ENCODE data around the gene MPHOSPH10. TPM values are rescaled to one million over a fixed set of nuclear protein-coding genes. Genes with fewer than 3 reads are reported as not detected.

Gene MPHOSPH10
- total RNA-seq, 6 experiments from 2014 or later: 27.7 to 39.5 (median 36.5) TPM

DNA sequence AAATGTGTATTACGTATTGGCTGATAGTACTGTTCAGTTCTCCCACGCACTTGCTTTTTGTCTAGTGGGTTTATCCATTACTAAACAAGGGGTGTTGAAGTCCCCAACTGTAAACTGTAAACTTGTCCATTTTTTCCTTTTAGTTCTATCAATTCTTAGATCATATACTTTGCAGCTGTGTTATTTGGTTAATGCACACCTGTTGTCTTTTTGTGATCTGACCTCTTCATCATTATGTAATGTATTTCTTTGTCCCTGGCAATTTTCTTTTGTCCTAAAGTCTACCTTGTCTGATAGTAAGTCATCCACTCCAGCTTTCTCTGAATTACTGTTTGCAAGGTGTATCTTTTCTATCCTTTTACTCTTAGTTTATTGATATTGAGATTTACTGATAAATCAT lies 22.3 kb upstream of the MPHOSPH10 start:
- TF ChIP-seq, protein P1, sequence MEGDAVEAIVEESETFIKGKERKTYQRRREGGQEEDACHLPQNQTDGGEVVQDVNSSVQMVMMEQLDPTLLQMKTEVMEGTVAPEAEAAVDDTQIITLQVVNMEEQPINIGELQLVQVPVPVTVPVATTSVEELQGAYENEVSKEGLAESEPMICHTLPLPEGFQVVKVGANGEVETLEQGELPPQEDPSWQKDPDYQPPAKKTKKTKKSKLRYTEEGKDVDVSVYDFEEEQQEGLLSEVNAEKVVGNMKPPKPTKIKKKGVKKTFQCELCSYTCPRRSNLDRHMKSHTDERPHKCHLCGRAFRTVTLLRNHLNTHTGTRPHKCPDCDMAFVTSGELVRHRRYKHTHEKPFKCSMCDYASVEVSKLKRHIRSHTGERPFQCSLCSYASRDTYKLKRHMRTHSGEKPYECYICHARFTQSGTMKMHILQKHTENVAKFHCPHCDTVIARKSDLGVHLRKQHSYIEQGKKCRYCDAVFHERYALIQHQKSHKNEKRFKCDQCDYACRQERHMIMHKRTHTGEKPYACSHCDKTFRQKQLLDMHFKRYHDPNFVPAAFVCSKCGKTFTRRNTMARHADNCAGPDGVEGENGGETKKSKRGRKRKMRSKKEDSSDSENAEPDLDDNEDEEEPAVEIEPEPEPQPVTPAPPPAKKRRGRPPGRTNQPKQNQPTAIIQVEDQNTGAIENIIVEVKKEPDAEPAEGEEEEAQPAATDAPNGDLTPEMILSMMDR (IDR thresholded peaks at IDR 0.05): no peak
- Mint-ChIP-seq H3K36me3 (ENCODE audit: low read depth) (peaks cover 19% of the 10 kb centered on the region), H3K27me3 (ENCODE audit: insufficient read depth) (no peaks in the 10 kb centered on the region), H3K9me3 (peaks cover 18% of the 10 kb centered on the region), H3K4me1 (ENCODE audit: low read depth) (0 out of 2 replicates have a peak, but pooled peaks cover 1% of the 10 kb centered on the region), H3K4me3 (no peak overlapping the region), H3K27ac (no peak overlapping the region)
- DNase-seq: no peak

DNA sequence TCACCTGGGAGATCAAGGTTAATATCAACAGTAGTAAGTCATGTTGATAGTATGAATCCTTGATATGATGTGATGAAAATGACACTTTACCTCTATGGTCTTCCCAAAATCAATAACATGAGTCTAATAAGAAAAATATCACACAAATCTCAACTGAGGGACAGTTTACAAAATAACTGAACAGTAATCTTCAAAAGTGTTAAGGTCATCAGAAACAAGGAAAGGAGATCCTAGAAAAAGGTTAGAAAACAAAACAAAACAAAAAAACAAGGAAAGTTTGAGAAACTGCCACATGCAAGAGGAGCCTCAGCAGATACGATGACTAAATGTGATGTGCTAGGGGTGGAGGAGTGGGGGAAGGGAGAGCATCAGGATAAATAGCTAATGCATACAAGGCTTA lies 16.6 kb upstream of the MPHOSPH10 start:
- Mint-ChIP-seq H3K27me3 (ENCODE audit: insufficient read depth) (no peaks in the 10 kb centered on the region), H3K4me1 (ENCODE audit: low read depth) (no peaks in the 10 kb centered on the region), H3K36me3 (ENCODE audit: low read depth) (peaks cover 19% of the 10 kb centered on the region), H3K9me3 (no peaks in the 10 kb centered on the region), H3K27ac (no peak overlapping the region), H3K4me3 (no peak overlapping the region)
- no peak for DNase-seq
- TF ChIP-seq, protein P1 (IDR thresholded peaks at IDR 0.05): no peak

GRCh38 chr2:71117063-71117462 lies 13.4 kb upstream of the MPHOSPH10 start:
- Mint-ChIP-seq H3K27ac (no peak overlapping the region), H3K4me3 (no peak overlapping the region), H3K27me3 (ENCODE audit: insufficient read depth) (no peaks in the 10 kb centered on the region), H3K9me3 (no peaks in the 10 kb centered on the region), H3K36me3 (ENCODE audit: low read depth) (peaks cover 15% of the 10 kb centered on the region), H3K4me1 (ENCODE audit: low read depth) (no peaks in the 10 kb centered on the region)
- TF ChIP-seq, protein P1 (IDR thresholded peaks at IDR 0.05): no peak
- no peak for DNase-seq

DNA sequence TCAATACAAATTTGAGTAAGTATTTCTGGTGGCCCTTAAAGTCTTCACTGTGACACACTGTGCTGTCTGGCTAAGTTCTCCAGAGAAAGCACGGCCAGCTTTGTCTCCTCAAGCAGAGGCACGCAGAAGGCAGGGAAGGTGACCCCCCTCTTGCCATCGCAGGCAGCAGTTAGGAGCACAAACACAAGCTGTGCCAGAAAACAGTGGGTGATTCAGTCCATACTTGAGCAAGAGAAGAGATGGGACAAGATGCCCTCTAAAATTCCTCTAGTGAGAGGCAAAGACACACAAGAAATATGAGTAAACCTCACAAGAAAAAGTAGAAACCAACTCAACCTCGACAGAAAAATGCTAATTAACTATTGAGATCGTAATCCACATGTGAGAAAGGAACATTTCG lies 10.2 kb upstream of the MPHOSPH10 start:
- Mint-ChIP-seq H3K4me1 (ENCODE audit: low read depth) (peaks cover 8% of the 10 kb centered on the region), H3K9me3 (no peaks in the 10 kb centered on the region), H3K36me3 (ENCODE audit: low read depth) (peaks cover 11% of the 10 kb centered on the region; the same call in 1 of the 2 replicates), H3K27me3 (ENCODE audit: insufficient read depth) (no peaks in the 10 kb centered on the region), H3K4me3 (no peak overlapping the region), H3K27ac (no peak overlapping the region)
- TF ChIP-seq, protein P1 (IDR thresholded peaks at IDR 0.05): no peak
- no peak for DNase-seq

DNA sequence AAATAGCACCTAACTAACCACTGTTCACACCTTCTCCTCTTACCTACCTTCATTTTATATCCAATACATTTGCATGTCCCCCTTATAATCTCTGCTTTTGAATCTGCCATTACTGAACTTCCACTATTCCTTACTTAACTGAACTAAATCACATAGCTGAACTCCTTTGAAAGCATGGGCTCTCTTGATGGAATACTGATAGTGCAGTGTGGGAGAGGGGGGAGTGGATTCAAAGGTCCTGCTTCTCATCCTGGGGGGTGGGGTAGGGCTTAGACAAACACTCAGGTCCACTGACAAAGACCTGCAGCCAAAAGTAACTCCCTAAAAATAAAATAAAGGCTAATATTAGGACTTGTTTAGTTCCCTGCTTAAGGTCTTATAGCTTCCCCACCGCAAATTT lies 9.0 kb upstream of the MPHOSPH10 start:
- H3K4me3 Mint-ChIP-seq: no peak overlapping the region
- no peaks in the 10 kb centered on the region for H3K27me3 Mint-ChIP-seq (ENCODE audit: insufficient read depth)
- no peak overlapping the region for H3K27ac Mint-ChIP-seq
- peaks cover 12% of the 10 kb centered on the region for H3K4me1 Mint-ChIP-seq (ENCODE audit: low read depth)
- H3K9me3 Mint-ChIP-seq: no peaks in the 10 kb centered on the region
- no peak for DNase-seq
- TF ChIP-seq, protein P1 (IDR thresholded peaks at IDR 0.05): no peak
- H3K36me3 Mint-ChIP-seq (ENCODE audit: low read depth): peaks cover 11% of the 10 kb centered on the region; the same call in 1 of the 2 replicates
